ENCODE data around the gene ANK3. TPM values are rescaled to one million over a fixed set of nuclear protein-coding genes. Genes with fewer than 3 reads are reported as not detected.

The ANK3 gene
- total RNA-seq, 6 experiments from 2014 or later, result not detected

GRCh38 chr10:60086862-60087261, 302.8 kb downstream of the ANK3 start:
- DNase-seq, result no peak
- Mint-ChIP-seq H3K4me1 (ENCODE audit: low read depth) (peaks cover 7% of the 10 kb centered on the region), H3K27ac (no peak overlapping the region), H3K9me3 (no peaks in the 10 kb centered on the region), H3K4me3 (no peak overlapping the region), H3K36me3 (ENCODE audit: low read depth) (no peaks in the 10 kb centered on the region), H3K27me3 (ENCODE audit: insufficient read depth) (no peaks in the 10 kb centered on the region; the same call in 1 of the 2 replicates)
- TF ChIP-seq CTCF (IDR thresholded peaks at IDR 0.05), result no peak

- Mint-ChIP-seq H3K9me3 (no peaks in the 10 kb centered on the region), H3K4me3 (no peak overlapping the region), H3K27ac (no peak overlapping the region), H3K36me3 (ENCODE audit: low read depth) (no peaks in the 10 kb centered on the region), H3K4me1 (ENCODE audit: low read depth) (peaks cover 7% of the 10 kb centered on the region), H3K27me3 (ENCODE audit: insufficient read depth) (no peaks in the 10 kb centered on the region; the same call in 1 of the 2 replicates)
- no peak for DNase-seq
- no peak for TF ChIP-seq CTCF (IDR thresholded peaks at IDR 0.05)
Observed at GRCh38 chr10:60086421-60086820, 303.3 kb downstream of the ANK3 start.

GRCh38 chr10:60082744-60083344, 306.8 kb downstream of the ANK3 start:
- Mint-ChIP-seq H3K27ac (no peak overlapping the region), H3K4me3 (no peak overlapping the region), H3K9me3 (no peaks in the 10 kb centered on the region), H3K27me3 (ENCODE audit: insufficient read depth) (peaks cover 7% of the 10 kb centered on the region), H3K4me1 (ENCODE audit: low read depth) (no peaks in the 10 kb centered on the region), H3K36me3 (ENCODE audit: low read depth) (no peaks in the 10 kb centered on the region)
- TF ChIP-seq CTCF (IDR thresholded peaks at IDR 0.05), result no peak
- no peak for DNase-seq

GRCh38 chr10:60082341-60082740, 307.3 kb downstream of the ANK3 start:
- Mint-ChIP-seq H3K27me3 (ENCODE audit: insufficient read depth) (peaks cover 7% of the 10 kb centered on the region), H3K4me1 (ENCODE audit: low read depth) (no peaks in the 10 kb centered on the region), H3K4me3 (no peak overlapping the region), H3K27ac (no peak overlapping the region), H3K36me3 (ENCODE audit: low read depth) (no peaks in the 10 kb centered on the region), H3K9me3 (no peaks in the 10 kb centered on the region)
- no peak for TF ChIP-seq CTCF (IDR thresholded peaks at IDR 0.05)
- DNase-seq, result no peak

- no peaks in the 10 kb centered on the region for H3K36me3 Mint-ChIP-seq (ENCODE audit: low read depth)
- no peaks in the 10 kb centered on the region for H3K4me1 Mint-ChIP-seq (ENCODE audit: low read depth)
- H3K9me3 Mint-ChIP-seq, result no peaks in the 10 kb centered on the region
- TF ChIP-seq CTCF (IDR thresholded peaks at IDR 0.05), result no peak
- peaks cover 30% of the 10 kb centered on the region for H3K27me3 Mint-ChIP-seq (ENCODE audit: insufficient read depth)
- H3K27ac Mint-ChIP-seq, result no peak overlapping the region
- no peak for DNase-seq
- no peak overlapping the region for H3K4me3 Mint-ChIP-seq
Observed at GRCh38 chr10:60073781-60074656, 315.7 kb downstream of the ANK3 start.
